Calu3 (cell line): ENCODE measurements around the gene HS3ST3B1. TPM values are rescaled to one million over a fixed set of nuclear protein-coding genes. Genes with fewer than 3 reads are reported as not detected.

Source experiments
- BruUV-seq: library from RNA; stranded (reverse); fragments of 400-500 nt; replicated peaks from 2 replicates; lab custom pipeline; 2021; lab: Mats Ljungman, UMichigan
- CTCF ChIA-PET: fragments of 300-600 bp; sonication (Branson Sonifier 250); formaldehyde crosslinking; loops from one replicate; lab custom pipeline; 2022; ENCODE audit warnings: antibody characterized with exemption; lab: Charles Lee
- DNase-seq: peaks from one replicate; pipeline ENCODE4 v3.0.0; 2022
- H3K27ac Mint-ChIP-seq: one replicate; pipeline ENCODE4 v1.8.0; 2022; ENCODE audit warnings: mixed read lengths; ENCODE audit not compliant: unreplicated experiment
- H3K27me3 Mint-ChIP-seq: one replicate; pipeline ENCODE4 v1.8.0; 2022; ENCODE audit warnings: mixed read lengths; ENCODE audit not compliant: unreplicated experiment
- H3K36me3 Mint-ChIP-seq: one replicate; pipeline ENCODE4 v1.8.0; 2022; ENCODE audit warnings: mild to moderate bottlenecking, moderate library complexity, mixed read lengths; ENCODE audit not compliant: insufficient read depth, unreplicated experiment
- H3K4me1 Mint-ChIP-seq: one replicate; pipeline ENCODE4 v1.8.0; 2022; ENCODE audit warnings: mild to moderate bottlenecking, low read depth, mixed read lengths; ENCODE audit not compliant: unreplicated experiment
- H3K4me3 Mint-ChIP-seq: one replicate; pipeline ENCODE4 v1.8.0; 2022; ENCODE audit warnings: mild to moderate bottlenecking, low read depth, moderate library complexity, mixed read lengths; ENCODE audit not compliant: unreplicated experiment
- H3K9me3 Mint-ChIP-seq: one replicate; pipeline ENCODE4 v1.8.0; 2022; ENCODE audit warnings: low read depth, mixed read lengths; ENCODE audit not compliant: unreplicated experiment
- intact Hi-C: fragments of 100-400 bp; cut with micrococcal nuclease; formaldehyde crosslinking; loops from one replicate; pipeline ENCODE4 v1.10.0; 2022; ENCODE audit not compliant: unreplicated experiment
- total RNA-seq: library from RNA; stranded (reverse); gene quantifications from 2 replicates; pipeline ENCODE4 v1.2.3, GENCODE V29; 2022
- TF ChIP-seq, protein P1 (sequence below): fragments of 200-600 bp; IDR thresholded peaks from one replicate; pipeline ENCODE4 v1.8.0; 2022; ENCODE audit warnings: antibody characterized with exemption; ENCODE audit not compliant: unreplicated experiment

Gene HS3ST3B1
- total RNA-seq, 1 experiment from 2014 or later, result 0.80 TPM

DNA sequence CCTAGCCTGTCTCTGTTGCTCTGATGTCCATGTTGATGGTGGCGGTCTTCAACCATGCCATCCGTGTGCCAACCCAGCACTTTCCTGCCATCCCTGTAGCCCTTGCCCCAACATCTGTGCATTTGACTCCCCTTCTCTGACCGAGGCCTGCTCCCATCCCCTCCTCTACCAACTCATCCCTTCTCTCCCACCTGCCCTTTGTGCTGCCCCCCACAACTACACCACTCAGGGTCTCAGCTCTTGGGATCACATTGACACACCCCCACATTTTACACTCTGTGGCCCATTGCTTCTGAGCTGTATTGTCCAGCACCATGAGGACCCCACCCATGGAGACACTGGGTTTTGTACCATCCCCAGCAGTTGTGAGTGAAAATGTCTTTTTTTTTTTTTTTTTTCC is 11.6 kb downstream of the HS3ST3B1 start:
- intact Hi-C loops, result no loop called here
- H3K4me3 Mint-ChIP-seq, result no peak overlapping the region
- peaks cover 10% of the 10 kb centered on the region for H3K36me3 Mint-ChIP-seq
- no peaks in the 10 kb centered on the region for H3K9me3 Mint-ChIP-seq
- TF ChIP-seq, protein P1, sequence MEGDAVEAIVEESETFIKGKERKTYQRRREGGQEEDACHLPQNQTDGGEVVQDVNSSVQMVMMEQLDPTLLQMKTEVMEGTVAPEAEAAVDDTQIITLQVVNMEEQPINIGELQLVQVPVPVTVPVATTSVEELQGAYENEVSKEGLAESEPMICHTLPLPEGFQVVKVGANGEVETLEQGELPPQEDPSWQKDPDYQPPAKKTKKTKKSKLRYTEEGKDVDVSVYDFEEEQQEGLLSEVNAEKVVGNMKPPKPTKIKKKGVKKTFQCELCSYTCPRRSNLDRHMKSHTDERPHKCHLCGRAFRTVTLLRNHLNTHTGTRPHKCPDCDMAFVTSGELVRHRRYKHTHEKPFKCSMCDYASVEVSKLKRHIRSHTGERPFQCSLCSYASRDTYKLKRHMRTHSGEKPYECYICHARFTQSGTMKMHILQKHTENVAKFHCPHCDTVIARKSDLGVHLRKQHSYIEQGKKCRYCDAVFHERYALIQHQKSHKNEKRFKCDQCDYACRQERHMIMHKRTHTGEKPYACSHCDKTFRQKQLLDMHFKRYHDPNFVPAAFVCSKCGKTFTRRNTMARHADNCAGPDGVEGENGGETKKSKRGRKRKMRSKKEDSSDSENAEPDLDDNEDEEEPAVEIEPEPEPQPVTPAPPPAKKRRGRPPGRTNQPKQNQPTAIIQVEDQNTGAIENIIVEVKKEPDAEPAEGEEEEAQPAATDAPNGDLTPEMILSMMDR, result no peak
- DNase-seq, result no peak
- H3K4me1 Mint-ChIP-seq, result no peaks in the 10 kb centered on the region
- no peak overlapping the region for H3K27ac Mint-ChIP-seq
- peaks cover 41% of the 10 kb centered on the region for H3K27me3 Mint-ChIP-seq
- CTCF ChIA-PET, result no interaction called here
- no TSS peak for BruUV-seq

DNA sequence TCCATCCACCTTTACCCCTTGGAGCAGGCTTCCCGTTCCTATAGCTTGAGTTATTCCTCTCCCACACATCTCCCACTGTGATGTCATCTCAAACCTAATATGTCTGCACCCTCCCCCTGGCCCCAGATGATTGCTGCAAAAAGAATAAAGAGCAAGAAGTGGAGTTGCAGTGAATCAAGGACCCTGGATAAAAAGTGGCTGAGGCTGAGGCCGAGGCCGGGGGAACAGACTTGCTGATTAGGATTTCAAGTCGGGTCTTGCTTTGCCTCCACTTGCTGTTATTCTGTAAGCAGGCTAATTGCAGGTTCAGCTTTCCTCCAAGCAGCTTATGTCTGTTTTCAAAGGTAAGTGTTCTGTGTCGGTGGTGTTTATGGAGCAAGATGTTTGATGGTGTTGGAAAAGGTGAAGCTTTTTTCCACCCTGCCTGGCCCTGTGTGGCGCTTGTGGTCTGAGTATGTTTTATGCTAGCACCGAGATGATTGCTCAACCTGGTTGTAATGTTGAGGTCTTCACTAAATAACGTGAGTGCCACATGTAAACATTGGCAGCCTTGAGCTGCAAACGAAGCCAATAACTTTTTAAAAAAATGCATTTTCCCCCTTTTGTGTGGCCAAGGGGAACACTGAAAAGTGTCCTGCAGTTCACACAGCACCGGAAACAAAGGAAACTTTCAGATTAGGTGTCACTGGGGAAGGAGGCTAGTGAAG is 15.4 kb downstream of the HS3ST3B1 start:
- intact Hi-C loops, result no loop called here
- no peaks in the 10 kb centered on the region for H3K36me3 Mint-ChIP-seq
- no peak overlapping the region for H3K4me3 Mint-ChIP-seq
- BruUV-seq, result no TSS peak
- no peak for DNase-seq
- peaks cover 15% of the 10 kb centered on the region for H3K27me3 Mint-ChIP-seq
- TF ChIP-seq, protein P1, result no peak
- CTCF ChIA-PET, result no interaction called here
- peaks cover 3% of the 10 kb centered on the region for H3K9me3 Mint-ChIP-seq
- H3K27ac Mint-ChIP-seq, result no peak overlapping the region
- no peaks in the 10 kb centered on the region for H3K4me1 Mint-ChIP-seq

DNA sequence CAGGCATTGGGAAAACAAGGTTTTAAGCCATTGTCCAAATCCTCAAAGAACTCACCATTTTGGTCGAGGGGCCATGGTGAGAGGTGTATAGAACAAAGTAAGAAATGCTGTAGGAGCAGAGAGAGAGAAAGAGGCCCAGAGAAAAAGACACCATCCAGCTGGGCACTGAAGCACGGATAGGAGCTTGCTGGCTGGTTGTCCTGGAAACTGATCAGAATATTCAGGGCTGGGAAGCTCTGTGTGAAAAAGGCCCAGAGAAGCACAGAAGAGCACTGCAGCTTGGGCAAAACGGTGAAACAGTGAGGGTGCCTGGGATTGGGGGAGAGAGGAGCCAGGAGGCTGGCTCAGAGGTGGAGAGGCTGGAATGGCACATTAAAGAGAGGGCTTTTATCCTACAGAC is 16.5 kb downstream of the HS3ST3B1 start:
- no peak overlapping the region for H3K4me3 Mint-ChIP-seq
- CTCF ChIA-PET, result no interaction called here
- TF ChIP-seq, protein P1, result no peak

DNA sequence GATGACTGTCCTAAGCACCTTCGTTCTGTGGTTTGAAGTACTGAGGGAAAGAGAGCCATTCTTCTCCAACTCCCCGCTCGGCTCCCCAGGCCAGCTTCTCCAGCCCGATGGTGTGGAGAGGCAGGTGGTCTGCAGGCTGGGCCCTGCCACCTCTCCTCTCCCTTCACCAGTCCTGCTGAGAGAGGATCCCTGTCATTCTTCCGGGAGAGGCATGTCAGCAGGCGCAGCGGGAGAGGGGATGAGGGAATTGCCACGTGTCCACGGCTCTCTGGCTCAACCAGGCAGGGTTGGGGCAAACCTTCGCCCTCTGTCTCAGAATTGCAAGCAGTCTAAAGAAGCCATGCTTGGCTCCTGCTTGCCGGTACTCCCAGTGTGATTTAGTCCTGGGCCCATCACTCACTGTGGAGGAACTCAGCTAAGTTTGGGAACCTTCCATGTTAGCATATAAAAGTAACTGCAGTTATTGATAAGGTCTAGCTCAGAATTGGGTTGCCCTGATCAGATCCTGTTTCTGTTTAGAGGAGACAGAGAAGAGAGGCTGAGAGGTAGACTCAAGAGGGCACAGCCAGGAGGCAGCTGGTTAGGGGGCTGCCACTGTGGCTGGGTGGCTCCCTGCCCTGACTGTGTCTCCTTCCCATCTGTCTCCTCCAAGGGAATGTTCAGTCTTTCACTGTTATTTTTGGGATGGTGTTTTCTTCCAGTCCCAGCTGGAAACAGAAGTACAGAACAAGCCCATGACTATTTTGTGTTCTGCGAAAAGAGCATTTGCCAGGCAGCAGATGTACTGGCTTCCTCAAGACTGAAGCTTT is 17.4 kb downstream of the HS3ST3B1 start:
- no peak for DNase-seq
- peaks cover 3% of the 10 kb centered on the region for H3K9me3 Mint-ChIP-seq
- TF ChIP-seq, protein P1, result no peak
- H3K27ac Mint-ChIP-seq, result no peak overlapping the region
- H3K36me3 Mint-ChIP-seq, result no peaks in the 10 kb centered on the region
- H3K4me1 Mint-ChIP-seq, result no peaks in the 10 kb centered on the region
- no peaks in the 10 kb centered on the region for H3K27me3 Mint-ChIP-seq
- intact Hi-C loops, result no loop called here
- no TSS peak for BruUV-seq
- CTCF ChIA-PET, result no interaction called here
- H3K4me3 Mint-ChIP-seq, result no peak overlapping the region

More for the DNA sequence above, 16.5 kb downstream of the HS3ST3B1 start:
- no TSS peak for BruUV-seq
- DNase-seq, result no peak
- H3K27ac Mint-ChIP-seq, result no peak overlapping the region
- no peaks in the 10 kb centered on the region for H3K4me1 Mint-ChIP-seq
- H3K27me3 Mint-ChIP-seq, result peaks cover 8% of the 10 kb centered on the region
- intact Hi-C loops, result no loop called here
- peaks cover 3% of the 10 kb centered on the region for H3K9me3 Mint-ChIP-seq
- H3K36me3 Mint-ChIP-seq, result no peaks in the 10 kb centered on the region
